ENCODE results near the gene PPP1R16B. TPM values are rescaled to one million over a fixed set of nuclear protein-coding genes. Genes with fewer than 3 reads are reported as not detected.

Gene PPP1R16B
- total RNA-seq, 6 experiments from 2014 or later, result 0.62 to 4.0 (median 2.3) TPM

GRCh38 chr20:38930242-38930569 lies 124.7 kb downstream of the PPP1R16B start:
- no peaks in the 10 kb centered on the region for H3K9me3 ChIP-seq
- no peak for TF ChIP-seq CTCF (IDR thresholded peaks at IDR 0.05)
- H3K4me1 ChIP-seq, result peaks cover 0 to 9% (median 2%) of the 10 kb centered on the region in 4 donors
- H3K27ac ChIP-seq, result no peak overlapping the region
- H3K27me3 ChIP-seq, result no peaks in the 10 kb centered on the region
- H3K36me3 ChIP-seq, result no peaks in the 10 kb centered on the region
- DNase-seq (no peak), ATAC-seq (no peak)
- intact Hi-C loops (cut with DNase I), result no loop called here
- no peak overlapping the region for H3K4me3 ChIP-seq
- 93% methylated on average over 1 of the region's 1 CpG for WGBS (ENCODE audit: insufficient coverage, low coverage, low lambda C conversion rate, missing lambda C conversion rate)

GRCh38 chr20:38931984-38932383 lies 126.5 kb downstream of the PPP1R16B start:
- DNase-seq (no peak), ATAC-seq (no peak)
- TF ChIP-seq CTCF (IDR thresholded peaks at IDR 0.05) (no peak), POLR2A (IDR thresholded peaks at IDR 0.05) (no peak)
- no peak overlapping the region for H3K27ac ChIP-seq
- H3K9me3 ChIP-seq, result no peaks in the 10 kb centered on the region
- WGBS (ENCODE audit: insufficient coverage, low coverage, low lambda C conversion rate, missing lambda C conversion rate), result 80% methylated on average over 1 of the region's 4 CpGs
- no peaks in the 10 kb centered on the region for H3K36me3 ChIP-seq
- intact Hi-C loops (cut with DNase I), result no loop called here
- H3K4me3 ChIP-seq, result no peak overlapping the region
- H3K4me1 ChIP-seq, result peaks cover 0 to 3% (median 1%) of the 10 kb centered on the region in 4 donors
- no peaks in the 10 kb centered on the region for H3K27me3 ChIP-seq

- no peak overlapping the region for H3K27ac ChIP-seq
- ATAC-seq, result no peak
Observed at GRCh38 chr20:38932457-38933120, 127.1 kb downstream of the PPP1R16B start.

GRCh38 chr20:38934530-38934929 lies 129.0 kb downstream of the PPP1R16B start:
- 93% methylated on average over 5 of the region's 5 CpGs for WGBS (ENCODE audit: insufficient coverage, low coverage, low lambda C conversion rate, missing lambda C conversion rate)
- ATAC-seq, result no peak
- TF ChIP-seq CTCF (IDR thresholded peaks at IDR 0.05), result no peak
- no peak for TF ChIP-seq POLR2A (IDR thresholded peaks at IDR 0.05)
- H3K27me3 ChIP-seq, result no peaks in the 10 kb centered on the region
- intact Hi-C loops (cut with DNase I), result no loop called here
- no peak for DNase-seq
- H3K9me3 ChIP-seq, result no peaks in the 10 kb centered on the region
- no peaks in the 10 kb centered on the region for H3K4me1 ChIP-seq
- H3K27ac ChIP-seq, result no peak overlapping the region
- no peaks in the 10 kb centered on the region for H3K36me3 ChIP-seq
- no peak overlapping the region for H3K4me3 ChIP-seq

More at GRCh38 chr20:38932457-38933120, 127.1 kb downstream of the PPP1R16B start:
- TF ChIP-seq CTCF (IDR thresholded peaks at IDR 0.05) (no peak), POLR2A (IDR thresholded peaks at IDR 0.05) (no peak)
- Histone ChIP-seq H3K36me3 (no peaks in the 10 kb centered on the region), H3K4me1 (no peaks in the 10 kb centered on the region), H3K4me3 (no peak overlapping the region), H3K9me3 (no peaks in the 10 kb centered on the region), H3K27me3 (no peaks in the 10 kb centered on the region)
- intact Hi-C loops (cut with DNase I), result no loop called here
- DNase-seq, result no peak
- WGBS (ENCODE audit: insufficient coverage, low coverage, low lambda C conversion rate, missing lambda C conversion rate), result 60% methylated on average over 6 of the region's 9 CpGs

Data from right lobe of liver (tissue), 6 donors.